Choroid plexus epithelial cell (primary cell): ENCODE results near the gene TAF3.

ENCODE experiments used
- DNase-seq: peaks from one replicate; pipeline ENCODE4 v3.0.0-alpha.2; 2010; ENCODE audit warnings: low read depth
- H3K4me3 ChIP-seq: 2 replicates; pipeline ENCODE4 v1.5.1; 2011; ENCODE audit warnings: low read depth, mild to moderate bottlenecking, control low read depth, low read length, moderate library complexity
- TF ChIP-seq, protein P1 (sequence below): conservative IDR thresholded peaks from 2 replicates; pipeline ENCODE4 v1.5.1; 2011; ENCODE audit warnings: low read depth, mild to moderate bottlenecking, control low read depth, inconsistent platforms, low read length, moderate library complexity

TAF3 gene

DNA sequence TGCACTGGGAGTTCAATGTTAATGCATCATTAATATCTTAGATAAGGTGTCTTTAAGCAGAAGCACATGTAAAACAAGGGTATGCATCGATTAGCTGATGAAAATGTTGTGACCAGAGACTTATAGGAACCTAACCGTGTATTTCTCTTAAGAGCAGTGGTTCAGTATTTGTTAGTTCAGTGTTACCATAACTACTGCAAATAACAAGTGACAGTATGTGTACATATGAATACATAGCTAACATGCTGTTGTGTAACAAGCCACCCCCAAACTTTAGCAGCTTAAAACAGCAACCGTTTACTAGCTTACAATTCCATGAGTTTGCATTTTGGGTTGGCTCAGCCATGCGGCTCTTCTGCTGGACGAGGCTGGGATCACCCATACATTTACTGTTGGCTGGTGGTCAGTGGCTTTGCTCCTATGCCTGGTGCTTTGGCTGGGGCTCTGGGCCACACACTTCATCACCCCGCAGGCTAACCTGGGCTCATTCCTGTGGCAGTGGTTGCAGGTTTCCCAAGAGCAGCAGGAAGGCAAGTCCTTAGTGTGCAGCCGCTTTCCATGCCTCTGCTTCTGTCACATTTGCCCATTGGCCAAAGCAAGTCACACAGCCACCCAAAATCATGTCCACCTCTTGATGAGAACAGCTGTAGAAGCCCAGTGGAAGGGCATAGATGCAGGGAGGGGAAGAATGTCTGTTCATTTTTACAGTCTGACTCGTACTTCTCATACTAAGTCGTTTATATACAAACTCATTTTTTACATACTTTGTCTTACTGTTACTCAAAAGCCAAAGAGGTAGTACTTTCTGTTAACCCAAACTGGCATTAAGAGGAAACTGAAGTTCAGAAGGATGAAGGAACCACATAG is 132.9 kb downstream of the TAF3 start:
- TF ChIP-seq, protein P1, sequence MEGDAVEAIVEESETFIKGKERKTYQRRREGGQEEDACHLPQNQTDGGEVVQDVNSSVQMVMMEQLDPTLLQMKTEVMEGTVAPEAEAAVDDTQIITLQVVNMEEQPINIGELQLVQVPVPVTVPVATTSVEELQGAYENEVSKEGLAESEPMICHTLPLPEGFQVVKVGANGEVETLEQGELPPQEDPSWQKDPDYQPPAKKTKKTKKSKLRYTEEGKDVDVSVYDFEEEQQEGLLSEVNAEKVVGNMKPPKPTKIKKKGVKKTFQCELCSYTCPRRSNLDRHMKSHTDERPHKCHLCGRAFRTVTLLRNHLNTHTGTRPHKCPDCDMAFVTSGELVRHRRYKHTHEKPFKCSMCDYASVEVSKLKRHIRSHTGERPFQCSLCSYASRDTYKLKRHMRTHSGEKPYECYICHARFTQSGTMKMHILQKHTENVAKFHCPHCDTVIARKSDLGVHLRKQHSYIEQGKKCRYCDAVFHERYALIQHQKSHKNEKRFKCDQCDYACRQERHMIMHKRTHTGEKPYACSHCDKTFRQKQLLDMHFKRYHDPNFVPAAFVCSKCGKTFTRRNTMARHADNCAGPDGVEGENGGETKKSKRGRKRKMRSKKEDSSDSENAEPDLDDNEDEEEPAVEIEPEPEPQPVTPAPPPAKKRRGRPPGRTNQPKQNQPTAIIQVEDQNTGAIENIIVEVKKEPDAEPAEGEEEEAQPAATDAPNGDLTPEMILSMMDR: no peak
- DNase-seq: peak; percentile 37

DNA sequence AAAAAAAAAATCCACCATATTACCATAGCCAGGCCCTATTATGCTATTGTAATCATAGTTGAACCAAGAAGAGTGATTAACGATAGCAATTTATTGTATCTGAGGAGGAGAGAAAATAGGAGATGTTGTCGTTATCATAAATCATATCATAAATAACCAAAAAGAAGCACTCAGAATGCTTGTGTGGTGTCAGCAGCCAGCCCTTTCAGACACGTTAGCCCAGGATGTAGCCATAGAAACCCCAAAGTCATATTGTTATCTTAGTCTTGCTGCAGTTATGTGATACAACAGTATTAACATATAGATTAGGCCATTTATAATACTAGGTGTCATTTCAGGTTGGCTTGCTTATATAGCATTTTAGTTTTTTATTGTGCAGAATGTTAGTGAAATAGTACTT is 134.0 kb downstream of the TAF3 start:
- DNase-seq: no peak
- TF ChIP-seq, protein P1: no peak
- no peak overlapping the region for H3K4me3 ChIP-seq

More for the DNA sequence above, 132.9 kb downstream of the TAF3 start:
- H3K4me3 ChIP-seq: no peak overlapping the region

DNA sequence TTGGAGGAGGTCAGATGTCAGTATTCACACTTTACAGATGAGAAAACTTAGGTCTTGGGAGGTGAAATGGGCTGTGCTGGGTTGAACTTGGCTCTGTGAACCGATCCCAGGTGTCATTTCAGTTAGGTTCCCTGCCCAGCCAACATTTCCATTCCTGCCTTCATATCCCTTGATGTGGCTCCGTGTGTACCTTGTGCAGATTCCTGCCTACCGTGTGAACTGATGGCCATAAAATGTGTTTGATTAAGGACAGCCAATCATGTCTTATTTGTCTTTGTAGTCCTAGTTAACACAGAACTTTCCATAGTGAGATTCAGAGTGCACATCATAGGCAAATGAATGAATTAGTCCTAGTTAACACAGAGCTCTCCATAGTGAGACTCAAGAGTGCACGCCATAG is 135.1 kb downstream of the TAF3 start:
- DNase-seq: no peak
- H3K4me3 ChIP-seq: no peak overlapping the region
- TF ChIP-seq, protein P1: no peak

DNA sequence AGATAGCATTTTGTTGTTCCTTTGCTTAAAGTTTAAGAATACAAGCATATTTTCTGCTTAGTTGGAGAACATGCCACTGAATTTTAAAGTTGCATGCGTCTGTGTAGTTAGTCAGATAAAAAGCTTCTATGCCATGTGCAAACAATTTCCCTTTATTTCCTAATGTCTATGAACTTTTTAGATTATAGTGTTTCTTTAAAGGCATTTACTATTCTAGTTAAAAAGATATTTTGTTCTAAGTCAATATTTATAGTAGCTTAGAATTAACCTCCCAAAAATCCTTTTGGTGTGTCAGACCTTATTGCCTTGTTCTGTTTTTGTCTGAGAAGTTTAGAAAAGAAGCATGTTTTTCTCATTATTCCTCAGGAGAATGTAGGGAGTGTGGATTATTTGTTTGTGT is 137.1 kb downstream of the TAF3 start:
- H3K4me3 ChIP-seq: no peak overlapping the region
- no peak for DNase-seq
- TF ChIP-seq, protein P1: no peak

DNA sequence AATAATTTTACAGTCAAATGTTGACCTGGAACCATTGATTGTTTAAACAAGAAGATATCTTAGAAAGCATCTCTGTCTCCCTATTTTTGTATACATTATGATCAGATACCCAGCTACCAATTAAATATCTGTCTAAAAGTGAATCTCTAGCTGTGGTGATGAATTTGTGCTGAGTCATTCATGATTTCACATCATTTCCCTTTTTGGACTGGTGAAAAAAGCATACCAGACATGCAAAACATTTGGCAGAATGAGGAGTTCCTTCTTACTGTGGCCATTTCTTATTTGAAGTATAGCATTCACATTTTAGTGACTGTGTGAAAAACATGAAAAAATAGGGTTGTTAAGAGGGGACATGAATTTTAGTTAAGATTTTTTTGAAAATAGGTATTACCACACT is 138.2 kb downstream of the TAF3 start:
- TF ChIP-seq, protein P1: no peak
- DNase-seq: peak; percentile 84
- H3K4me3 ChIP-seq: no peak overlapping the region

DNA sequence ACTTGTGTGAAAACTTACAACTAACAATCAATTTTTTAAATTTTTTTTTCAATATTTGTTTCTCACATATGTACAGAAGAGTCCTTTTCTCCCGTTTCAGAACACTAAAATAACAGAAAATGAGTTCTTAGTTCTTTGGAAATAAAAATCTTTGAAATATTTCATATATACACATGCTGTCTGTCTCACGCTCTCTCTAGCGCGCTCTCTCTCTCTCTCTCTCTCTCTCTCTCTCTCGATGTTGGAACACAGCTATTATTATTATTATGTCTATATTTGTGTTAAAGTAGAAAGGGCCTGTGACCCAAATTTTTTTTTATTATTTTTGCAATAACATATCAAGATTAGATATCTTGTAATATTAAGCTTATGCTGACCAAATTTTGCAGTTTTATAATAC is 139.3 kb downstream of the TAF3 start:
- no peak overlapping the region for H3K4me3 ChIP-seq
- TF ChIP-seq, protein P1: no peak
- no peak for DNase-seq

DNA sequence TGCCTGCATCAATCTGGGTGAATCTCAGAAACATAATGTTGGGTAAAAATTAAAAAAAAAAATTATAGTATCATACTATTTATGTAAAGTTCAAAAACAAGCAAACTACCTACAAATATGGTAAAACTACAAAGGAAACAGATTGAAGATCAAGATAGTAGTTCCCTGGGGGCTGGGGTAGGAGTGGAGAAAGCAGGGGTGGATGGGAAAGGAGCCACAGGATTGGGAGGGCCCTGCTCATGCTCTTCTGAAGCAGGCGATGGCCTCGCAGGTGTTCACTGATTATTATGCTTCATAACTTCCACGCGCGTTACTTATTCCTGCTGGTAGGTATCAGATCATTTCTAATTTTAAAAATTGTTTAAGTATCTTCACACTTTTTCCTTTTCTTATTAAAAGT is 140.1 kb downstream of the TAF3 start:
- no peak for DNase-seq
- H3K4me3 ChIP-seq: no peak overlapping the region
- TF ChIP-seq, protein P1: no peak
